Activated T-helper 1 cell treated with anti-CD3 and anti-CD28 coated beads, Interleukin-2, amount 50 U/mL, for 16 hours (primary cell): Measurements from ENCODE around the gene HPCA.

ENCODE experiments used
- DNase-seq, 2 donors: peaks; one replicate each; pipeline ENCODE4 v3.0.0-alpha.2; 2020; ENCODE audit warnings: low read depth in 1 of 2, low spot score in 1 of 2

HPCA gene

GRCh38 chr1:32870615-32871363 lies 15.5 kb upstream of the HPCA start, which contains the start of gene FNDC5:
Gene FNDC5, minus strand, starts transcription at chr1:32870912.
- no peak for DNase-seq

- no peak for DNase-seq
Measured at GRCh38 chr1:32871364-32872191, 14.7 kb upstream of the HPCA start.

GRCh38 chr1:32872192-32872460 lies 14.2 kb upstream of the HPCA start:
- no peak for DNase-seq

- no peak for DNase-seq
Measured at GRCh38 chr1:32873484-32873883, 12.8 kb upstream of the HPCA start.

- DNase-seq: no peak
Measured at GRCh38 chr1:32874860-32875752, 11.2 kb upstream of the HPCA start.

GRCh38 chr1:32876341-32877210 lies 9.7 kb upstream of the HPCA start:
- peak in 1 of 2 donors; percentile 47 for DNase-seq

GRCh38 chr1:32877211-32878110 lies 8.8 kb upstream of the HPCA start:
- DNase-seq: no peak

- DNase-seq: no peak
Measured at GRCh38 chr1:32878183-32878582, 8.1 kb upstream of the HPCA start.

GRCh38 chr1:32878637-32879041 lies 7.7 kb upstream of the HPCA start:
- DNase-seq: no peak

- no peak for DNase-seq
Measured at GRCh38 chr1:32881291-32881690, 5.0 kb upstream of the HPCA start.

GRCh38 chr1:32881871-32882850 lies 4.1 kb upstream of the HPCA start:
- DNase-seq: no peak

GRCh38 chr1:32883338-32884031 lies 2.8 kb upstream of the HPCA start:
- no peak for DNase-seq

- DNase-seq: no peak
Measured at GRCh38 chr1:32884032-32884372, 2.3 kb upstream of the HPCA start.

GRCh38 chr1:32884726-32885125 lies 1.6 kb upstream of the HPCA start:
- no peak for DNase-seq

- no peak for DNase-seq
Measured at GRCh38 chr1:32885676-32886003, 651 bp upstream of the HPCA start.

- no peak for DNase-seq
Measured at GRCh38 chr1:32886828-32887414, 630 bp downstream of the HPCA start.

- no peak for DNase-seq
Measured at GRCh38 chr1:32887623-32888022, 1.3 kb downstream of the HPCA start.

GRCh38 chr1:32888134-32888533 lies 1.8 kb downstream of the HPCA start:
- no peak for DNase-seq
